SK-N-SH (cell line): ENCODE data around the gene DNAJC2. TPM values are rescaled to one million over a fixed set of nuclear protein-coding genes. Genes with fewer than 3 reads are reported as not detected.

Experiments used
- CTCF ChIA-PET: fragments of 300-600, 350-600 bp; formaldehyde crosslinking; extraction: SDS; loops from one replicate; lab custom pipeline; 2021; lab: Yijun Ruan, JAX
- POLR2A ChIA-PET: fragments of 350-600 bp; sonication (Branson Sonifier 250); formaldehyde crosslinking; extraction: SDS; loops from one replicate; lab custom pipeline; 2020; ENCODE audit warnings: antibody characterized with exemption, inconsistent platforms; lab: Yijun Ruan, JAX
- DNase-seq: peaks from one replicate; pipeline ENCODE4 v3.0.0; 2012
- H2AFZ ChIP-seq: fragments of 200-600 bp; sonication (generic); 2 replicates; pipeline ENCODE4 v1.8.1; 2016; ENCODE audit warnings: antibody characterized with exemption, mild to moderate bottlenecking, low read depth
- H3F3A ChIP-seq: fragments of 200-600 bp; sonication (generic); replicated peaks from 2 replicates; pipeline ENCODE3; 2016; ENCODE audit warnings: antibody characterized with exemption, mild to moderate bottlenecking; ENCODE audit not compliant: insufficient read depth
- H3K27ac ChIP-seq, 2 experiments: fragments of 200-500 bp in 1 of 2; fragments of 200-600 bp in 1 of 2; sonication (Bioruptor generic) in 1 of 2; sonication (generic), shearing (Covaris generic) in 1 of 2; 2 replicates each; pipeline versions ENCODE4 v1.5.1 to v1.6.1; 2014 to 2016; ENCODE audit warnings: low read depth in 2 of 2, inconsistent platforms in 1 of 2, low read length in 1 of 2, mild to moderate bottlenecking in 1 of 2, mixed read lengths in 1 of 2
- H3K27me3 ChIP-seq: fragments of 200-600 bp; sonication (generic), shearing (Covaris generic); 2 replicates; pipeline ENCODE4 v1.6.1; 2016; ENCODE audit warnings: mixed run types; ENCODE audit not compliant: insufficient read depth
- H3K36me3 ChIP-seq, 2 experiments: fragments of 200-500 bp in 1 of 2; fragments of 200-600 bp in 1 of 2; sonication (Bioruptor generic) in 1 of 2; sonication (generic) in 1 of 2; replicated peaks in 1 of 2; 2 replicates each; pipeline versions ENCODE3 to v1.5.1; 2014 to 2016; ENCODE audit warnings: low read length in 1 of 2, mild to moderate bottlenecking in 1 of 2; ENCODE audit not compliant: insufficient read depth in 2 of 2, control insufficient read depth in 1 of 2
- H3K4me1 ChIP-seq, 2 experiments: fragments of 200-500 bp in 1 of 2; fragments of 200-600 bp in 1 of 2; sonication (Bioruptor generic) in 1 of 2; sonication (generic), shearing (Covaris generic) in 1 of 2; 2 replicates each; pipeline versions ENCODE4 v1.5.1 to v1.6.1; 2014 to 2016; ENCODE audit warnings: low read depth in 1 of 2, low read length in 1 of 2, mixed run types in 1 of 2; ENCODE audit not compliant: insufficient read depth in 2 of 2, control insufficient read depth in 1 of 2
- H3K4me2 ChIP-seq: fragments of 200-600 bp; sonication (generic), shearing (Covaris generic); 2 replicates; pipeline ENCODE4 v1.6.1; 2017; ENCODE audit warnings: mixed run types
- H3K4me3 ChIP-seq, 2 experiments: fragments of 200-500 bp in 1 of 2; fragments of 200-600 bp in 1 of 2; sonication (Bioruptor generic) in 1 of 2; sonication (generic), shearing (Covaris generic) in 1 of 2; 2 replicates each; pipeline versions ENCODE4 v1.5.1 to v1.8.1; 2014 to 2016; ENCODE audit warnings: low read depth in 2 of 2, inconsistent platforms in 1 of 2, low read length in 1 of 2, mild to moderate bottlenecking in 1 of 2, mixed read lengths in 1 of 2, moderate library complexity in 1 of 2
- H3K79me2 ChIP-seq: fragments of 200-600 bp; sonication (generic); 2 replicates; pipeline ENCODE4 v1.8.1; 2017; ENCODE audit warnings: mild to moderate bottlenecking; ENCODE audit not compliant: insufficient read depth
- H3K9ac ChIP-seq: fragments of 200-600 bp; sonication (generic); 2 replicates; pipeline ENCODE4 v1.6.1; 2017; ENCODE audit warnings: mixed run types
- H3K9me2 ChIP-seq: fragments of 200-600 bp; sonication (generic); 2 replicates; pipeline ENCODE4 v1.6.1; 2017; ENCODE audit warnings: mixed run types
- H3K9me3 ChIP-seq: fragments of 200-600 bp; sonication (generic); 2 replicates; pipeline ENCODE4 v1.6.1; 2017; ENCODE audit warnings: mixed run types, mild to moderate bottlenecking, moderate library complexity
- H4K20me1 ChIP-seq: fragments of 200-600 bp; sonication (generic); 2 replicates; pipeline ENCODE4 v1.6.1; 2017; ENCODE audit warnings: mild to moderate bottlenecking, mixed run types; ENCODE audit not compliant: insufficient read depth
- ELF1 ChIP-seq: IDR thresholded peaks from 2 replicates; pipeline ENCODE4 v1.4.0; 2012
- EP300 ChIP-seq, 2 experiments: IDR thresholded peaks; 2 replicates each; pipeline versions ENCODE4 v1.4.0 to v1.6.1; 2012; ENCODE audit warnings: borderline replicate concordance in 1 of 2, low read depth in 1 of 2, low read length in 1 of 2
- EZH2phosphoT487 ChIP-seq: fragments of 200-600 bp; sonication (generic); IDR thresholded peaks from 2 replicates; pipeline ENCODE4 v1.6.1; 2017; ENCODE audit warnings: low read depth, mixed run types, mild to moderate bottlenecking, antibody characterized with exemption, moderate library complexity, borderline replicate concordance
- GABPA ChIP-seq: IDR thresholded peaks from 2 replicates; pipeline ENCODE4 v1.4.0; 2012; ENCODE audit warnings: low read depth, mild to moderate bottlenecking
- IRF3 ChIP-seq: fragments of 150-350 bp; IDR thresholded peaks from 2 replicates; pipeline ENCODE4 v1.6.1; 2016; ENCODE audit warnings: mild to moderate bottlenecking, low read depth, low read length
- MAX ChIP-seq: IDR thresholded peaks from 2 replicates; pipeline ENCODE4 v1.4.0; 2012; ENCODE audit warnings: low read depth
- MXI1 ChIP-seq: IDR thresholded peaks from 2 replicates; pipeline ENCODE4 v1.6.1; 2012; ENCODE audit warnings: mild to moderate bottlenecking, low read depth, low read length, improper control_type of control experiment
- PBX3 ChIP-seq: IDR thresholded peaks from 2 replicates; pipeline ENCODE4; 2012
- POLR2AphosphoS5 ChIP-seq: IDR thresholded peaks from 2 replicates; pipeline ENCODE4 v1.6.1; 2012; ENCODE audit warnings: low read depth, low read length
- REST ChIP-seq: IDR thresholded peaks from 2 replicates; pipeline ENCODE4 v1.6.1; 2012; ENCODE audit warnings: mild to moderate bottlenecking, low read depth, low read length, moderate library complexity
- TCF12 ChIP-seq: IDR thresholded peaks from 2 replicates; pipeline ENCODE4 v1.4.0; 2012
- USF1 ChIP-seq: IDR thresholded peaks from 2 replicates; pipeline ENCODE4 v1.4.0; 2012; ENCODE audit warnings: low read depth, borderline replicate concordance
- USF2 ChIP-seq: fragments of 150-350 bp; IDR thresholded peaks from 2 replicates; pipeline ENCODE4 v1.6.1; 2017; ENCODE audit warnings: antibody characterized with exemption, low read length, low read depth, borderline replicate concordance
- YY1 ChIP-seq: IDR thresholded peaks from 2 replicates; pipeline ENCODE4 v1.4.0; 2012; ENCODE audit warnings: low read depth, mild to moderate bottlenecking
- WGBS: methylation state at CpG from one replicate; pipeline ENCODE4 v1.1.6; 2017; ENCODE audit warnings: low lambda C conversion rate; 5-methylcytosine and 5-hydroxymethylcytosine counted together
- polyA plus RNA-seq, 3 experiments: library from polyadenylated mRNA; depleted of rRNA; stranded (reverse); fragments of >200 nt; gene quantifications; 2 replicates each; pipeline ENCODE4 v1.2.3, GENCODE V29; 2012

The DNAJC2 gene
- polyA plus RNA-seq, 1 of the 3 experiments (the other 2 are of a cell fraction), result 18.9 TPM

GRCh38 chr7:103316380-103316941, 28.1 kb downstream of the DNAJC2 start:
- TF ChIP-seq PBX3 (no peak), USF2 (no peak), TCF12 (no peak), REST (no peak), MAX (no peak), IRF3 (no peak), EZH2phosphoT487 (no peak), MXI1 (no peak), USF1 (no peak), EP300 (IDR thresholded peaks at IDR 0.05; ENCODE audit: borderline replicate concordance in 1 of 2, low read depth in 1 of 2, low read length in 1 of 2) (no peak), POLR2AphosphoS5 (no peak), GABPA (no peak), ELF1 (no peak), YY1 (no peak)
- H3K36me3 ChIP-seq, result peaks cover 84 to 94% of the 10 kb centered on the region in 2 experiments
- no peak overlapping the region for H3K4me2 ChIP-seq
- WGBS, result 98% methylated on average over 2 of the region's 2 CpGs
- no peak overlapping the region for H3K4me3 ChIP-seq
- no peak for DNase-seq
- H3K4me1 ChIP-seq, result no peaks in the 10 kb centered on the region; a peak in 1 of 4 replicates
- H3K27me3 ChIP-seq, result no peaks in the 10 kb centered on the region
- H3K9me3 ChIP-seq, result no peaks in the 10 kb centered on the region
- H3K9ac ChIP-seq, result no peak overlapping the region
- POLR2A ChIA-PET, result interaction anchor here (0.7 kb wide), 1 partner anchor 9 kb away, joined by 3 read pairs; no protein-coding TSS in a partner anchor
- H3F3A ChIP-seq, result peaks cover 47% of the 10 kb centered on the region
- no peak overlapping the region for H2AFZ ChIP-seq
- H4K20me1 ChIP-seq, result no peaks in the 10 kb centered on the region; the same call in 1 of the 2 replicates
- no peaks in the 10 kb centered on the region for H3K9me2 ChIP-seq
- peak overlapping the region in 1 of 2 experiments; percentile 11; a peak in 1 of 4 replicates for H3K27ac ChIP-seq
- CTCF ChIA-PET, result interaction anchor here (1.1 to 1.6 kb wide), 3 partner anchors 11 to 91 kb away, joined by 3 read pairs; partner anchors contain the start of gene PMPCB
- H3K79me2 ChIP-seq, result 0 out of 2 replicates have a peak, but pooled peaks cover 3% of the 10 kb centered on the region
